DMS114 treated with DMSO at 0.1 percent for 48 hours (cell line): ENCODE data around the gene MR1.
A peak's percentile ranks its signal among the peaks of the same experiment; 100 is the strongest.

Experiments
- DNase-seq: peaks from one replicate; lab custom pipeline; 2025; ENCODE audit not compliant: unreplicated experiment; lab: John Stamatoyannopoulos, UW

MR1 gene

GRCh38 chr1:181062836-181063428 lies 29.1 kb downstream of the MR1 start:
- DNase-seq: no peak

DNA sequence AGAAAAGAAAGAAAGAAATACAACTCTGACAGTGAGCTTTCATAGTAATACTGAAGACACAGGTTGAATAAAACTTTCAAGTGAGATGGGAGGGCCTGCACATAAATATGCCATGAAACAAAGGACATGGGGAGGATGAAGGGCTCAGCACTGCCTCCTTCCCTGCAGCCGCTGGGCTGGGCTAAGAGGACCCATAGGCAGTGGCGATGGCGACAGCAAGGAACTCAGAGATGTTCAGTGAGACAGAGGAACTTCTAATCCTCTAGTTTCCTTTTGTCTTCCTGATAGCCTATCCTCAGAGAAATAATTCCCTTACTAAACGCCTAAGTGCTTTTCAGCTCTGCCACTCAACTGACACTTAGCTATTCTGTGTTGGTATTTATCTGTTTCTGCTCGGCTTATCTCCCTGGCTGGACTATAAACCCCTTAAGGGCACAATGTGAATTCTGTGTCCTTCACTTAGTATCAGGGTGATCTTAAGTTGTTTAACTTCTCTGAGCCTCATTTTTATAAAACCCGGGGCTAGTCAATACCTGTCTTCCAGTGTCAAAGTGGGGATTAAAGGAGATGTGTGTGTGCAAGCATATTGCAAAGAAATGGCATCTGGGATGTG lies 30.3 kb downstream of the MR1 start:
- DNase-seq: no peak

DNA sequence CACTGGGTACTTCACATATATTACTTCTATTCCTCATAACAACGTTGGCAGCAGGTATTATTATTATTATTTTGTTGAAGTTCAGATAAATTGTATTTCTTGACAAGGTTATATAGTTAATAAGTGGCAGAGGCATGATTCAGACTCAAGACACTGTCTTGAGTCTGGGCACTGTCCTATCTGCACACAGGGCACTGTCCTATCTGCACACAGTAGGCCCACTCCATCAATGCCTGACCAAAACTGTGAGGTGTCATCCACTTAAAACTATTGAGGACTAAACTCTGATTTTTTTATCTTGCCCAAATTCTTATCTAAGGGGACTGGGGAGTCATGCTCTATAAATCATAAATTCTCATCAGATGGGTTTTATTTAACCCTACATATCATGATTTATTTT lies 30.9 kb downstream of the MR1 start:
- no peak for DNase-seq

DNA sequence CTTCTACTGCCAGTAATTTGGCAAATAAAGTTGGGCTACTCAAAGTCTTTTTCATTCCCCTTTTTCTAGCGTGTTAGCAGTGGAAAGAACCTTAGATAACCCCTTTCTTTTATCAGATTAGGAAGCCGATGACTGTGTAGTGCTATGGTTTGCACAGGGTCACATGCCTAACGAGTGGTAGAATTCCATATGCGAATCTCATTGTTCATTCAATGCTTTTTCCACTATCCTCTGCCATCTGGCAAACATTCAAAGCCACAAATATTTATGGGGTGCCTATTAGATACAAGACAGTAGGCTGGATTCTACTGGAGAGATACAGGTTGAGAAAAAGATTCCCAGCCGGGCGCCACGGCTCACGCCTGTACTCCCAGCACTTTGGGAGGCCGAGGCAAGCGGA lies 39.9 kb downstream of the MR1 start:
- no peak for DNase-seq

DNA sequence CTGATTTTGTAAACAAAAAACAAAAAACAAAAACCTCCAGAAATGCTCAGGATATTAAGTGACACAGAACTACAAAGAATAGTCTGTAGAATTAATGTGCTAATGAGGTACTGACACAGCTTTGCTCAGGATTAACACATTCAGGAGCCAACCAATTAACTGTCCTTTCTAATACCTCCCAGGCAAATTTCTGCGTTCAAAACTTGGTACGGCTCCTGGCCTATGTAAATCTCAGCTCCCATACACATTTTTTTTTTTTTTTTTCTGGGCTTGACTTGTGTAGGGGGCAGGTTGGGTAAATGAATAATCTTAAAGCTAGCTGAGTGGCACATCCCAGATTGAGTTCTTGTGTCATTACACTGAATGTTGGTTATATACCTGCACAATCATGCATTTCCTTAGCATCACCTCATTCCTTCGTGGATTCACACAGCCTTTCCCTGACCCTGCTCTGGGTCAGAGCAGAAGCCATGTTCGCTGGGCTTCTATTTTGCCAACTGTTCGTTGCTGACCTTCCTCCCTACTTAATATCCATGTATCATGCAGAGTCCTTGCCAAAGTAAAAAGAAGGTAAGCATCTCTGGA lies 42.1 kb downstream of the MR1 start:
- DNase-seq: no peak

DNA sequence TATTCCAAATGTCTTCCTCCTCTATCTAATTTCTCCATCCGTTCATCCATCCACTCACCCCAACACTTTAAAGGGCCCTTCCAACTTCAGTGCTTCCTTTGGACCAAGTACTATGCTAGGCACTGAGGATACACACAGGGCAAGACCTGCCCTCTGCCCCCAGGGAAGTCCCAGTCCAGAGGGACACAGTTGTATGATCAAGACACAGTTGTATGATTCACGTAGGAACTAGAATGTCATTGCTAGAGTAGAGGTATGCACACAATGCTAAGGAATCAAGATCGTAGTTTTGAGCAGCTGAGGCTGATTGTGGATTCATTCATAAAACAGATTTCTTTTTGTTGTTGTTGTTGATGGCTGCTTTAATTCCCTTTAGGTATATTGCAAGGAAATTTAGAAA lies 43.1 kb downstream of the MR1 start:
- DNase-seq: no peak

- no peak for DNase-seq
These were observed 43.9 kb downstream of the MR1 start for GRCh38 chr1:181077576-181078242.

- no peak for DNase-seq
These were observed 45.6 kb downstream of the MR1 start for GRCh38 chr1:181079382-181079781.

DNA sequence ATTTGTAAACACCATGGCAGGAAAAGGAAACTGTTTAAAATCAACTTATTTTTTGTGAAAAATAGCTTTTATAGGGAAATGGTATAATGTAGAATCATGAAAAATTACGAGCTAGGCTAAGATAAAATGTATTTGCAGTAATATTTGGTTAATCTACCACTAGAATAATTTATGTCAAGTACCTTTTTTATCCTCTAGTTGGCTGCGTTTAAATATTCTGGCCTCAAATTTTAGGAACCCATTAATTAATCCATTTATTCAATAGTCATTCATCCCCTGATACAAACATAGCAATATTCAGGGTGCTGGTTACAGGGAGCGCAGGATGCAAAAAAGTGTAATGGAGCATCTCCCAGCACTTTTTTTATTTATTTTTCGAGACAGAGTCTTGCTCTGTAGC lies 46.1 kb downstream of the MR1 start:
- DNase-seq: no peak

DNA sequence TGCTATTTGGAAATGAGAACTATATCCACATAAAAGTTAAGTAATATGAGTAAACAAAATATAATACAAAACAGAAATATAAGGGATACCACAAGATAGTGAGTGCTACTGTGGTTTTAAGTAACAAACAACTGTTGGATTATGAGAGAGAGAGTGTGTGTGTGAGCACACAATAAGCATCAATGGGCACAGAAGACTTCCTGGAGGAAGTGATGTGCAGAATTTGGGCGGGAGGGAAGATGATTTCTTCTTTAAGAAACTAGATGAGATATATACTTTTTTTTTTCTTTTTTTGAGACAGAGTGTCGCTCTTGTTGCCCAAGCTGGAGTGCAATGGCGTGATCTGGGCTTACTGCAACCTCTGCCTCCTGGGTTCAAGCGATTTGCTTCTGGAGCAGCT lies 46.8 kb downstream of the MR1 start:
- no peak for DNase-seq

- DNase-seq: no peak
These were observed 47.6 kb downstream of the MR1 start for GRCh38 chr1:181081395-181081794.

GRCh38 chr1:181083842-181084605 lies 50.2 kb downstream of the MR1 start:
- DNase-seq: peak; percentile 20

GRCh38 chr1:181084606-181084969 lies 50.8 kb downstream of the MR1 start:
- no peak for DNase-seq

DNA sequence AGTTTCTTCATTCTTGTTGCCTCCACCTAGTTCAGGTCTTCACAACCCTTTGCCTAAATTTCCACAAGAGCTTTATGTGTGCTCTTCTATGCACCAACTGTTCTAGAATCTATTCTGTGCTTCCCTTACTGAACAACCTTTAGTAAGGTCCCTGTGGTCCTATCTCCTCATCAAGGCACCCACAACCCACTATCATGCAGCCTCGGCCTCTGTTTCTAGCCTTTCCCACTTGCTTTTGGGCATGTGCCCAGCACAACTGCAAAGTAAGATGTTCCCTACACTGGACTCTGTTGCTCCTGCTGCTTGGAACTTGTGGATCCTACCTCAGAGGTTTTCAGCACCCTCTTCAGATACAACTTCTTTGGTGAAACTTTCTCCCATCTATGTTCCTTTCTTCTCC lies 52.3 kb downstream of the MR1 start:
- DNase-seq: no peak

DNA sequence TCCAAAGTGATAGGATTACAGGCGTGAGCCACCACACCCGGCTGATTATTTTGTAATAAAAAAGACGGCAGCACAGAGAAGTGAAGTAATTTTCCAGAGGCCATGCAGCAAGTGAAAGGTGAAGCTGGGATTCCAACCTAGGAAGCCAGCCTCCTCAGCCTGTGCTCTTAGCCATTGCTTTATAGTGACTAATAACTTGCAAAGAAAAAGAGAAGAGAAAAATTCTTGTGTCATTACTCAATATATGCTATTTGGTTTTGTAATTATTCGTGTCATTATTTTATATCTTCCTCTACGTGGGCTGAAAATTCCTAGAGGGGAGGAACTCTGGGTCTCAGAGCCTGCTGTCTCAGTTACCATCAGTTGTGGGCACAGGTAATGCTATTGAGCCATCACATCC lies 53.1 kb downstream of the MR1 start:
- no peak for DNase-seq

- no peak for DNase-seq
These were observed 53.7 kb downstream of the MR1 start for GRCh38 chr1:181087400-181087901.

- DNase-seq: peak; percentile 91
These were observed 54.6 kb downstream of the MR1 start, which contains the start of gene IER5 for GRCh38 chr1:181088079-181089016. Gene IER5, plus strand, starts transcription at chr1:181088700. Its CDS starts 203 bp downstream, at chr1:181088903.

- no peak for DNase-seq
These were observed 55.4 kb downstream of the MR1 start for GRCh38 chr1:181089017-181089675.

- peak; percentile 40 for DNase-seq
These were observed 56.1 kb downstream of the MR1 start for GRCh38 chr1:181089676-181090544.
